ENCODE results near the gene ADGRA1. TPM values are rescaled to one million over a fixed set of nuclear protein-coding genes. Genes with fewer than 3 reads are reported as not detected.

The ADGRA1 gene
- polyA plus RNA-seq, 3 donors, result not detected

DNA sequence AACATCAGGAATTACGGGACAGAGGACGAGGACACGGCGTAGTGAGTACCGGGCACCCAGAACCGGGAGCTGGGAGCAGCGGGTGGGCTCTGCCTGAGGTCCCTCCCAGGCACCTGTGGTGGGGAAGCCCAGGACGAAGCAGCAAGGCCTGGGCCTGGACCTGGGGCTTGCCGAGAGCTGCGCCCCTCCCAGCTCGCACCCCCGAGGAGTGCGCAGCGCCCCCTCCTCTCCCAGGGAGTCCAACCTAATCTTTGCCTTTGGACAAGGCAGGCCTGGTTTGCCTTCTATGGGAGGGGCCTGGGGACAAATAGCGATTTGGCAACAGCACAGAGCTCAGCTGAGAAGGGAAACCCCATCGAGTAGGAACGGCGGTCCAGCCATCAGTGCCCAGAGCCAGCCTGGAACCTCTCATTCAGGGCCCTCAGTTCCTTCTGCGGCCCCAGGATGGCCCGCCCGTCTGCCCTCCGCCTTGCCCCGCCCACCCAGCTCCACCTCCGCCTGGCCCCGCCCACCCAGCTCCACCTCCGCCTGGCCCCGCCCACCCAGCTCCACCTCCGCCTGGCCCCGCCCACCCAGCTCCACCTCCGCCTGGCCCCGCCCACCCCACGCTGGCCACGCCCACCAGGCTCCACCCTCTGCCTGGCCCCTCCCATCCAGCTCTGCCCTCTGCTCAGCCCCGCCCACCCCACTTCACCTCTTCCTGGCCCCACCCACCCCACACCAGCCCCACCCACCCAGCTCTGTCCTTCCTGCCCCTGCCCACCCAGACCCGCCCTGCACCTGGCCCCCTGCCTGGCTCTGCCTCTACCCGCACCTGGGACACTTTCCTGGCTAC, 39.8 kb downstream of the ADGRA1 start:
- WGBS (ENCODE audit: insufficient coverage), result 96% methylated on average over 18 of the region's 36 CpGs
- Mint-ChIP-seq H3K36me3 (no peaks in the 10 kb centered on the region), H3K4me1 (peaks cover 3% of the 10 kb centered on the region), H3K4me3 (no peak overlapping the region), H3K27me3 (ENCODE audit: low read depth in 3 of 3) (peaks cover 11 to 27% (median 11%) of the 10 kb centered on the region in 3 donors), H3K9me3 (peaks cover 0 to 17% (median 3%) of the 10 kb centered on the region in 7 donors), H3K27ac (no peak overlapping the region)
- H3K4me2 ChIP-seq (replicated peaks; ENCODE audit: extremely low read depth, low read length, poor library complexity, severe bottlenecking), result no peak overlapping the region
- no peaks in the 10 kb centered on the region for H3K79me2 ChIP-seq (ENCODE audit: insufficient read depth, low read length)
- no peaks in the 10 kb centered on the region for H3K36me3 ChIP-seq (replicated peaks in 1 of 2; ENCODE audit: control insufficient read depth in 1 of 2, insufficient read depth in 2 of 2, low read length in 2 of 2)
- no peak overlapping the region for H2AFZ ChIP-seq (ENCODE audit: insufficient read depth, low read depth, low read length, poor library complexity, severe bottlenecking)
- no peaks in the 10 kb centered on the region for H3K4me1 ChIP-seq (ENCODE audit: control insufficient read depth in 1 of 2, insufficient read depth in 2 of 2, low read length in 2 of 2)
- H3K9me3 ChIP-seq (replicated peaks in 1 of 2; ENCODE audit: control insufficient read depth in 1 of 2, insufficient read depth in 1 of 2, low read length in 2 of 2), result peaks cover 0 to 18% of the 10 kb centered on the region in 2 donors
- intact Hi-C loops (cut with micrococcal nuclease), result no loop called here
- no peaks in the 10 kb centered on the region for H4K20me1 ChIP-seq (ENCODE audit: insufficient read depth, low read length)
- peaks cover 0 to 17% of the 10 kb centered on the region in 2 donors for H3K27me3 ChIP-seq (ENCODE audit: control insufficient read depth in 2 of 2, insufficient read depth in 2 of 2, low read length in 2 of 2)
- no peak overlapping the region for H3K27ac ChIP-seq (ENCODE audit: low read depth in 1 of 2, low read length in 2 of 2)
- TF ChIP-seq CTCF (IDR thresholded peaks at IDR 0.05), result no peak
- H3K4me3 ChIP-seq (replicated peaks in 1 of 3; ENCODE audit: low read depth in 2 of 3, low read length in 3 of 3), result no peak overlapping the region
- no peak overlapping the region for H3K9ac ChIP-seq (ENCODE audit: insufficient read depth, low read length, poor library complexity, severe bottlenecking)
- DNase-seq, result no peak

DNA sequence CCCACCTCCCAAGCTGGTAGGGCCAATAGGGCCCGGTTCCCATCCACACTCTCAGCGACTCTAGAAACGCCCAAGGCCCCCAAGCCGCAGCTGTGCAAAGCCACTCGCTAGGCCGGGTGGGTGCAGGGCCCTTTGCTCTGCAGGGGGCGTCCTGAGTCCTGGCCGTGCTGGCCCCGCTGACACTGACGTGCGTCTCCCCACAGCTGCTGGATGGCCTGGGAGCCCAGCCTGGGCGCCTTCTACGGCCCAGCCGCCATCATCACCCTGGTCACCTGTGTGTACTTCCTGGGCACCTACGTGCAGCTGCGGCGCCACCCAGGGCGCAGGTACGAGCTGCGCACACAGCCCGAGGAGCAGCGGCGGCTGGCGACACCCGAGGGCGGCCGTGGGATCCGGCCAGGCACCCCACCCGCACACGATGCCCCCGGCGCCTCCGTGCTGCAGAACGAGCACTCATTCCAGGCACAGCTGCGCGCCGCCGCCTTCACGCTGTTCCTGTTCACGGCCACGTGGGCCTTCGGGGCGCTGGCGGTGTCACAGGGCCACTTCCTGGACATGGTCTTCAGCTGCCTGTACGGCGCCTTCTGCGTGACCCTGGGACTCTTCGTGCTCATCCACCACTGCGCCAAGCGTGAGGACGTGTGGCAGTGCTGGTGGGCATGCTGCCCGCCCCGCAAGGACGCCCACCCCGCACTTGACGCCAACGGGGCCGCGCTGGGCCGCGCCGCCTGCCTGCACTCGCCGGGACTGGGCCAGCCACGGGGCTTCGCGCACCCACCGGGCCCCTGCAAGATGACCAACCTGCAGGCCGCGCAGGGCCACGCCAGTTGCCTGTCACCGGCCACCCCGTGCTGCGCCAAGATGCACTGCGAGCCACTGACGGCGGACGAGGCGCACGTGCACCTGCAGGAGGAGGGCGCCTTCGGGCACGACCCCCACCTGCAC, 40.7 kb downstream of the ADGRA1 start:
- Mint-ChIP-seq H3K9me3 (peaks cover 0 to 19% (median 3%) of the 10 kb centered on the region in 7 donors), H3K4me1 (no peaks in the 10 kb centered on the region), H3K4me3 (no peak overlapping the region), H3K27ac (no peak overlapping the region), H3K27me3 (ENCODE audit: low read depth in 3 of 3) (peaks cover 7 to 19% (median 11%) of the 10 kb centered on the region in 3 donors), H3K36me3 (no peaks in the 10 kb centered on the region)
- no peak for DNase-seq
- Histone ChIP-seq H3K9ac (ENCODE audit: insufficient read depth, low read length, poor library complexity, severe bottlenecking) (no peak overlapping the region), H3K4me1 (ENCODE audit: control insufficient read depth in 1 of 2, insufficient read depth in 2 of 2, low read length in 2 of 2) (no peaks in the 10 kb centered on the region), H2AFZ (ENCODE audit: insufficient read depth, low read depth, low read length, poor library complexity, severe bottlenecking) (no peak overlapping the region), H3K79me2 (ENCODE audit: insufficient read depth, low read length) (no peaks in the 10 kb centered on the region), H3K27ac (ENCODE audit: low read depth in 1 of 2, low read length in 2 of 2) (no peak overlapping the region), H3K36me3 (replicated peaks in 1 of 2; ENCODE audit: control insufficient read depth in 1 of 2, insufficient read depth in 2 of 2, low read length in 2 of 2) (no peaks in the 10 kb centered on the region), H3K4me2 (replicated peaks; ENCODE audit: extremely low read depth, low read length, poor library complexity, severe bottlenecking) (no peak overlapping the region), H3K4me3 (replicated peaks in 1 of 3; ENCODE audit: low read depth in 2 of 3, low read length in 3 of 3) (no peak overlapping the region), H4K20me1 (ENCODE audit: insufficient read depth, low read length) (no peaks in the 10 kb centered on the region), H3K27me3 (ENCODE audit: control insufficient read depth in 2 of 2, insufficient read depth in 2 of 2, low read length in 2 of 2) (peaks cover 0 to 10% of the 10 kb centered on the region in 2 donors), H3K9me3 (replicated peaks in 1 of 2; ENCODE audit: control insufficient read depth in 1 of 2, insufficient read depth in 1 of 2, low read length in 2 of 2) (peaks cover 0 to 18% of the 10 kb centered on the region in 2 donors)
- TF ChIP-seq CTCF (IDR thresholded peaks at IDR 0.05), result no peak
- intact Hi-C loops (cut with micrococcal nuclease), result no loop called here
- 97% methylated on average over 83 of the region's 83 CpGs for WGBS (ENCODE audit: insufficient coverage)

Data from CD14-positive monocyte (primary cell).